HepG2 (cell line): Measurements from ENCODE around the gene NAT14. TPM values are rescaled to one million over a fixed set of nuclear protein-coding genes. Genes with fewer than 3 reads are reported as not detected.

Source experiments
- BRCA1 ChIP-seq: sonication (generic); formaldehyde crosslinking; IDR thresholded peaks from 2 replicates; pipeline ENCODE4 v1.4.0; 2020; ENCODE audit warnings: missing genetic modification reagents
- CENPT ChIP-seq: sonication (generic); formaldehyde crosslinking; IDR thresholded peaks from 2 replicates; pipeline ENCODE4 v1.8.0; 2022; ENCODE audit warnings: low read depth, mild to moderate bottlenecking, moderate library complexity, missing genetic modification reagents
- FLYWCH1 ChIP-seq: sonication (generic); formaldehyde crosslinking; IDR thresholded peaks from 2 replicates; pipeline ENCODE4 v1.8.1; 2023; ENCODE audit warnings: mild to moderate bottlenecking, missing genetic modification reagents
- HNRNPLL ChIP-seq: fragments of 200-400 bp; formaldehyde crosslinking; IDR thresholded peaks from 2 replicates; pipeline ENCODE4 v1.6.1; 2017; ENCODE audit warnings: mild to moderate bottlenecking, low read depth, low read length; ENCODE audit not compliant: poor library complexity, severe bottlenecking
- MYC ChIP-seq: sonication (generic); formaldehyde crosslinking; IDR thresholded peaks from 2 replicates; pipeline ENCODE4 v1.9.0; 2021; ENCODE audit warnings: missing genetic modification reagents, borderline replicate concordance
- POLR2AphosphoS5 ChIP-seq: IDR thresholded peaks from 2 replicates; pipeline ENCODE4 v1.6.1; 2012; ENCODE audit warnings: low read depth, low read length
- PTBP1 ChIP-seq: fragments of 200-400 bp; formaldehyde crosslinking; IDR thresholded peaks from 2 replicates; pipeline ENCODE4 v1.6.1; 2018; ENCODE audit warnings: low read length, low read depth; ENCODE audit not compliant: poor library complexity, severe bottlenecking
- REL ChIP-seq: sonication (generic); formaldehyde crosslinking; conservative IDR thresholded peaks from 2 replicates; pipeline ENCODE4 v1.8.0; 2022; ENCODE audit warnings: mild to moderate bottlenecking, missing genetic modification reagents, moderate library complexity
- SALL2 ChIP-seq: sonication (generic); formaldehyde crosslinking; IDR thresholded peaks from 2 replicates; pipeline ENCODE4 v1.8.1; 2023; ENCODE audit warnings: mild to moderate bottlenecking, missing genetic modification reagents, inconsistent platforms
- SNAI1 ChIP-seq: sonication (generic); formaldehyde crosslinking; IDR thresholded peaks from 2 replicates; pipeline ENCODE4 v1.5.0; 2020; ENCODE audit warnings: mild to moderate bottlenecking, missing genetic modification reagents, borderline replicate concordance
- ZNF282 ChIP-seq: fragments of 450-650 bp; IDR thresholded peaks from 2 replicates; pipeline ENCODE4 v1.6.1; 2018; ENCODE audit not compliant: partially characterized antibody
- ZNF441 ChIP-seq: sonication (generic); formaldehyde crosslinking; IDR thresholded peaks from 2 replicates; pipeline ENCODE4 v1.7.0; 2021; ENCODE audit warnings: missing genetic modification reagents, borderline replicate concordance
- ZNF83 ChIP-seq: sonication (generic); formaldehyde crosslinking; IDR thresholded peaks from 2 replicates; pipeline ENCODE4 v1.4.0; 2020; ENCODE audit warnings: missing genetic modification reagents, mild to moderate bottlenecking, borderline replicate concordance
- ZNF850 ChIP-seq: sonication (generic); formaldehyde crosslinking; conservative IDR thresholded peaks from 2 replicates; pipeline ENCODE4 v1.9.0; 2021; ENCODE audit warnings: mild to moderate bottlenecking, missing genetic modification reagents
- ZNF879 ChIP-seq: sonication (generic); formaldehyde crosslinking; IDR thresholded peaks from 2 replicates; pipeline ENCODE4 v1.8.1; 2023; ENCODE audit warnings: missing genetic modification reagents
- polyA plus RNA-seq, 8 experiments: library from polyadenylated mRNA; depleted of rRNA in 3 of 8; stranded (reverse) in 7 of 8; unstranded in 1 of 8; fragments of >200 nt; fragmentation: Illumina TruSeq in 4 of 8; extraction: Trizol in 4 of 8; gene quantifications; 2 replicates each; pipeline versions ENCODE4 v1.2.1 to v1.2.3, GENCODE V29; 2011 to 2016; ENCODE audit warnings: low read depth in 4 of 8, missing spikeins in 1 of 8, mixed read lengths in 1 of 8; ENCODE audit not compliant: insufficient read depth in 1 of 8
- total RNA-seq, 5 experiments: library from RNA; depleted of rRNA; stranded (reverse); fragments of >200 nt; fragmentation: Illumina TruSeq; extraction: Trizol; gene quantifications; 2 replicates each; pipeline ENCODE4 v1.2.3, GENCODE V29; 2016; ENCODE audit warnings: low read depth in 1 of 5
- TF ChIP-seq, protein P1 (sequence below), 2 experiments: sonication (generic) in 1 of 2; formaldehyde crosslinking in 1 of 2; IDR thresholded peaks; 2 replicates each; pipeline versions ENCODE4 v1.6.1 to v1.9.0; 2014 to 2022; ENCODE audit warnings: antibody characterized with exemption in 1 of 2, borderline replicate concordance in 1 of 2, inconsistent platforms in 1 of 2, low read depth in 1 of 2, missing genetic modification reagents in 1 of 2
- TF ChIP-seq, protein P2 (sequence below): sonication (generic); formaldehyde crosslinking; IDR thresholded peaks from 2 replicates; pipeline ENCODE4 v1.4.0; 2020; ENCODE audit warnings: mild to moderate bottlenecking, low read depth, missing genetic modification reagents

Gene NAT14
- total and polyA plus RNA-seq, 2 of the 13 experiments (the other 11 are each of a cell fraction or from before 2014, with no cell fraction given): 20.7 to 22.3 TPM

DNA sequence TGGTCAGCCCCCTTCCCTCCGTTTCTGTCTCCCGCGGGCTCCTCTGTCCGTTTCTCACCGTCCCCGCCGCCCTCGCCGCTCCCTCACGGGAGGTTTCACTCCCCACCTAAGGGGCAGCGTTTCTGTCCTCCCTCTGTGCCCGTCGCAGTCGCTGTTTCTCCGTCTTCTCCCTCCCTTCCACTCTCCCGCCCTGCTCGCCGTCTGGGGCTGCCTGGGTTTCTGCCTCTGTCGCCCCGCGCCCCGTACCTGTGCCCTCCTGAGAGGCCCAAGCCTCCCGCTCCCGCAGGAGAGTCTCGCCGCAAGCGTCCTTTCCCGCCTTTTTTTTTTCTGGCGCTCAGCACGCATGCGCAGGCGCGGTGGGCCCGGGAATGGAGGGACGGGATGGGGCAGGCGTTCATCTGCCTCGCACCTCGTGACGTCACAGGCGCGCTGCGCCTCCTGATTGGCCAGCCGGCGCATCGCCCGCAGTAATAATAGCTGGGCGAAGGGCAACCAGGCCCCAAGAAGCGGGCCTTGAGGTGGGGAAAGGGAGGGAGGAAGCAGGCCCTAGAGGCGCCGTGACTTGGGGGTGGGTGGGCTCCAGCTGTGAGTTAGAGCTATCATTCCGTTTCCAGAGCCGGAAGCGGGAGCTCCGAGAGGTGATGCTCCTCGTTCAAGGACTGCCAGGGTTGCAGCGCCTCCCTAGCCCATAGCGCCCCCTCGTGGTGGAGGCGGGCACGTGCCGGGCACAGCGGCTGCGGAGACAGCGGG is 18.7 kb downstream of the NAT14 start (continued):
- no peak for TF ChIP-seq FLYWCH1 (CRISPR knock-in tag)
- peak; percentile 78 for TF ChIP-seq MYC
- no peak for TF ChIP-seq SNAI1 (CRISPR knock-in tag)
- no peak for TF ChIP-seq PTBP1
- peak; percentile 55 for TF ChIP-seq HNRNPLL
- no peak for TF ChIP-seq ZNF282
- no peak for TF ChIP-seq ZNF850 (CRISPR knock-in tag)
- no peak for TF ChIP-seq POLR2AphosphoS5
- TF ChIP-seq BRCA1: no peak
- TF ChIP-seq ZNF83 (CRISPR knock-in tag): 0 out of 2 replicates have a peak, but pooled peaks have one; percentile 46
- TF ChIP-seq, protein P1, sequence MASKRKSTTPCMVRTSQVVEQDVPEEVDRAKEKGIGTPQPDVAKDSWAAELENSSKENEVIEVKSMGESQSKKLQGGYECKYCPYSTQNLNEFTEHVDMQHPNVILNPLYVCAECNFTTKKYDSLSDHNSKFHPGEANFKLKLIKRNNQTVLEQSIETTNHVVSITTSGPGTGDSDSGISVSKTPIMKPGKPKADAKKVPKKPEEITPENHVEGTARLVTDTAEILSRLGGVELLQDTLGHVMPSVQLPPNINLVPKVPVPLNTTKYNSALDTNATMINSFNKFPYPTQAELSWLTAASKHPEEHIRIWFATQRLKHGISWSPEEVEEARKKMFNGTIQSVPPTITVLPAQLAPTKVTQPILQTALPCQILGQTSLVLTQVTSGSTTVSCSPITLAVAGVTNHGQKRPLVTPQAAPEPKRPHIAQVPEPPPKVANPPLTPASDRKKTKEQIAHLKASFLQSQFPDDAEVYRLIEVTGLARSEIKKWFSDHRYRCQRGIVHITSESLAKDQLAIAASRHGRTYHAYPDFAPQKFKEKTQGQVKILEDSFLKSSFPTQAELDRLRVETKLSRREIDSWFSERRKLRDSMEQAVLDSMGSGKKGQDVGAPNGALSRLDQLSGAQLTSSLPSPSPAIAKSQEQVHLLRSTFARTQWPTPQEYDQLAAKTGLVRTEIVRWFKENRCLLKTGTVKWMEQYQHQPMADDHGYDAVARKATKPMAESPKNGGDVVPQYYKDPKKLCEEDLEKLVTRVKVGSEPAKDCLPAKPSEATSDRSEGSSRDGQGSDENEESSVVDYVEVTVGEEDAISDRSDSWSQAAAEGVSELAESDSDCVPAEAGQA (IDR thresholded peaks at IDR 0.05; ENCODE audit: low read depth): peak; percentile 56; the same call in 1 of the 2 replicates
- TF ChIP-seq, protein P1 (CRISPR knock-in tag; IDR thresholded peaks at IDR 0.05; ENCODE audit: borderline replicate concordance): no peak
- no peak for TF ChIP-seq REL (CRISPR knock-in tag)
- TF ChIP-seq SALL2: peak; percentile 69; the same call in 1 of the 2 replicates
- TF ChIP-seq CENPT: no peak
- TF ChIP-seq ZNF441 (CRISPR knock-in tag): no peak
- no peak for TF ChIP-seq ZNF879 (CRISPR knock-in tag)
- TF ChIP-seq, protein P2, sequence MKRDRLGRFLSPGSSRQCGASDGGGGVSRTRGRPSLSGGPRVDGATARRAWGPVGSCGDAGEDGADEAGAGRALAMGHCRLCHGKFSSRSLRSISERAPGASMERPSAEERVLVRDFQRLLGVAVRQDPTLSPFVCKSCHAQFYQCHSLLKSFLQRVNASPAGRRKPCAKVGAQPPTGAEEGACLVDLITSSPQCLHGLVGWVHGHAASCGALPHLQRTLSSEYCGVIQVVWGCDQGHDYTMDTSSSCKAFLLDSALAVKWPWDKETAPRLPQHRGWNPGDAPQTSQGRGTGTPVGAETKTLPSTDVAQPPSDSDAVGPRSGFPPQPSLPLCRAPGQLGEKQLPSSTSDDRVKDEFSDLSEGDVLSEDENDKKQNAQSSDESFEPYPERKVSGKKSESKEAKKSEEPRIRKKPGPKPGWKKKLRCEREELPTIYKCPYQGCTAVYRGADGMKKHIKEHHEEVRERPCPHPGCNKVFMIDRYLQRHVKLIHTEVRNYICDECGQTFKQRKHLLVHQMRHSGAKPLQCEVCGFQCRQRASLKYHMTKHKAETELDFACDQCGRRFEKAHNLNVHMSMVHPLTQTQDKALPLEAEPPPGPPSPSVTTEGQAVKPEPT: no peak
